Activated CD4-positive, alpha-beta T cell treated with anti-CD3 and anti-CD28 coated beads, Interleukin-2, amount 50 U/mL, for 1 hour (primary cell): ENCODE data around the gene STMP1.
"Not testable (repeated sequence)": the region's sequence is repeated elsewhere in the genome, so short reads cannot be mapped to it uniquely, and the experiment has no call there.

Experiments
- DNase-seq: peaks from one replicate; pipeline ENCODE4 v3.0.0-alpha.2; 2020

Gene STMP1

DNA sequence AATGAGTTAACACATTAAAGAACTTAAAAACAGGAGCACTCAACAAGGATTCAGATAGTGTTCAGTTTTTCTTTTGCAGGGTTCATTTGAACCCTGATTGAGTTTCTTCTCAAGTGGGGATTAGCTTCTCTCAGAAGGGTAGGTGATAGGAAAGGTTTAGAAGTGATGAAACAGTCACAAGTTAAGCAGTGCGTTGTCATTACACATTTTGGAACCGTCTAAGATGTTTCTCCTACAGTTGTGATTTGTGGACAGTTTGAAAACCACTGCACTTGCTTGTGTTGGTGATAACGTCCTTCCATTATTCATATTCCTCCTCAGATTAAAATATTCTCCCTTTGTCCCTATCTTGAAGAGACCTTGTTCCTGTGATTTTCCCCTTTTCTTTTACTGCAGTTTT lies 2.7 kb downstream of the STMP1 start:
- DNase-seq, result no peak

DNA sequence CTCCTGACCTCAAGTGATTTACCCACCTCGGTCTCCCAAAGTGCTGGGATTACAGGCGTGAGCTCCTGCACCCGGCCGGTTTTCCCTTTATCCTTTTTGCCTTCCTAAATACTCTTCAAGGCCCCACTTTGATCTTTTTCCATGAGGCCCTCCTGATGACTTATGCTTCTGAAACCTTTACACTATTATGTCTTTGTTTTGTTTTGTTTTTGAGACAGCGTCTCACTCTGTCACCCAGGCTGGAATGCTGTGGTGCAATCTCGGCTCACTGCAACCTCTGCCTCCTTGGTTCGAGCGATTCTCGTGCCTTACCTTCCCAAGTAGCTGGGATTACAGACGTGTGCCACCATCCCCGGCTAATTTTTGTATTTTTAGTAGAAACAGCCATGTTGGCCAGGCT lies 3.8 kb downstream of the STMP1 start:
- DNase-seq, result no peak

DNA sequence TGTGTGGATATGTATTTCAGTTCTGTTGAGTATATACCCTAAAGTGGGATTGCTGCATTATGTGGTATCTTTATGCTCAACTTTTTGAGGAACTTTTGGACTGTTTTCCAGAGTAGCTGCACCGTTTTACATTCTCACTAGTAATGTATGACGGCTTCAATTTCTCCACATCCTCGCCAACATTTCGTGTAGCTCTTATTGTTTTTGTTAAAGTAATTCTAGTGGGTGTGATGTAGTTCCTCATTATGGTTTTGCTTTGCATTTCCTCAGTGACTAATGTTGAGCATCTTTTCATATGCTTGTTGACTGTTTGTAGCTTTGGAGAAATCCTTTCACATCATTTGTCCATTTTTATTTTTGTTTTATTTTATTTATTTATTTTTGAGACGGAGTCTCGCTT lies 4.5 kb downstream of the STMP1 start:
- DNase-seq, result no peak

DNA sequence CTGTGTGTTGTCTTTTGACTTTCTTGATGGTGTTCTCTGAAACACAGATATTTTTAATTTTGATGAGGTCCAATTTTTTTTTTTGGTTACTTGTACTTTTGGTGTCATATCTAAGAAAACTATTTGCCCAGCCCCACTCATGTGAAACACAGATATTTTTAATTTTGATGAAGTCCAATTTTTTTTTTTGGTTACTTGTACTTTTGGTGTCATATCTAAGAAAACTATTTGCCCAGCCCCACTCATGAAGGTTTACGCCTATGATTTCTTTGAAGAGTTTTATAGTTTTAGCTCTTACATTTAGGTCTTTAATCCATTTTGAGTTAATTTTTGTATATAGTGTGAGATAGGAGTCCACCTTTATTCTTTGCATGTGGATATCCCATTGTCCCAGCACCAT lies 5.3 kb downstream of the STMP1 start:
- DNase-seq, result not testable (repeated sequence)

DNA sequence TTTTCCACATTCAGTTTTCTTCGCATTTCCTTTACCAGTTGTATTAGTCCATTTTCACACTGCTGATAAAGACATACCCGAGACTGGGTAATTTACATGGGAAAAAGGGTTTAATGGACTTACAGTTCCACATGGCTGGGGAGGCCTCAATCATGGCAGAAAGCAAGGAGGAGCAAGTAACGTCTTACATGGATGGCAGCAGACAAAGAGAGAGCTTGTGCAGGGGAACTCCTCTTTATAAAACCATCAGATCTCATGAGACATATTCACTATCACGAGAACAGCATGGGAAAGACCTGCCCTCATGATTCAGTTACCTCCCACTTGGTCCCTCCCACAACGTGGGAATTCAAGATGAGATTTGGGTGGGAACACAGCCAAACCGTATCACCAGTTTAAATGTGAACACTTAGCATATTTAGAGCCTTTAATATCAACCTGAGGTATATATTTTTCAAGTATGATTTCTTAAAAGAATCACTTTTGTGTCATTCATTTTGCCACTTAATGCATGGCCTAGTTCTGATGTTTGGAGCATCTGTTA lies 6.6 kb downstream of the STMP1 start:
- not testable (repeated sequence) for DNase-seq

DNA sequence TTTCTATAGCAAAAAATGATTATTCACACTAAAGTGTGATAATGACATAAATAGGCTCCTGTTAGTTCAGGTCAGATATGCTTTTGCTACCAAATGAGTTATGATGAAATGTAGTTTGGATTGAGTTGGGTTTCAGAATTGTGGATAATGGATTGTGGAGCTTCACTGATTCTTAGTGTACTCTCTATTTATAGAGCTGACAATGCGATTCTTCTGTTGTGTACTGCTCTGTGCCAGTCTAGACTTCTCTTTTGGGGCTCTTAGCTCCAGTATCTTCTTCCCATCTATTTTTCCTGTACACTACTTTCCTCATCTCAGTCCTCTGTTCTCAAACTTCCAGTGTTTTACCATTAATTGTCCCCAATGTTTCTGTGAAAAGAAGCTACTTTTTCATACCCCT lies 7.5 kb downstream of the STMP1 start:
- DNase-seq, result no peak

DNA sequence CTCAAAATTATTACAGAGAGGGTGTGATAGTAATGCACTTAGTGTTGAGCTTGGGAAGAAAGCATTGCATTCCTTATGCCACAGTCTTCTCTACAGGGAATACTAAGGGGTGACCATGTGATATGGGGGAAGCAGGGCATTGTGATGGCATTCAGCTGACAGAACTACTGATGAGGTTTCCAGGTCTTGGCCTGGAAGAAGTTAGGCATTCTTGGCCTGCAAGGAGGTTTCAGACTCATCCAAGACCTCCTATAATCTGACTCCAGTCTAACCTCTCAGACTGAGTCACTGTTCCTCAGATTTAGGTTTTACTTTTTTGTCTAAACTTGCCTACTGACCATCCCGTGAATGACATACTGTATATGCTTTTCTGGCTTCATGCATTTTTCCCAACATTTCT lies 7.9 kb downstream of the STMP1 start:
- DNase-seq, result no peak

DNA sequence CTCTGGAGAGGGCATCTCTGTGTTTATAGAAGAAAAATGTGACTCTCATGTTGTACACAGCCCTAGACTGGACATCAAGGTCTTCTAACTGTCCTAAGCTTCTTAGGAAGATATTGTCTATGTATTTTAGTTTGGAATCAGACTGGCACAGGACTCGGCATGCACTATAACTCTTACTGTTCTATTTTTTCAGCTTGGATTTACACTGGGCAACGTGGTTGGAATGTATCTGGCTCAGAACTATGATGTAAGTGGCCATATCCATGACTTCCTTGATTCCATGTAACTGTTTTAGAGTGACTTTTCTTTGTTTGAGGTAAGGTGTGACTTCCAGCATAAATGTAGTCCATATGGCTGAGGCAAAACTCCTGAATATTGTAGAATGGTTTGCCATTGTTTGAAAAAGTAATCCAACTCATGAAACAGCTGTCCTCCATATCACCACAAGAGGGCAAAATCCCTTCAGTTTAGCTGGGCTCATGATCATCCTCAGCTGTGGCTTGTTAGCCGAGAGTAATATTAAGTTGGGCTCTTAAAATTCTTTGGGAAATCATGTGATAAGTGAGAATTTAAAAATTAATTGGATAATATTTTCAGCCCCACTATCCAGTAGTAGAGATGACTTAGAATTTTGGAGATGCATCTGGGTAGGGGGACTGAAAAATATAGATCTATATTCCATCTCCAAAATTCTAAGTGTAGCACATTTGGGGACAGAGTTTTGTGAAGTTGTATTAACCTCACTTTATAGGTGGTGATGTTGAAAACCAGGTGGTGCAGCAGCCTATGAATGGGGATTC lies 10.4 kb downstream of the STMP1 start:
- DNase-seq, result no peak

DNA sequence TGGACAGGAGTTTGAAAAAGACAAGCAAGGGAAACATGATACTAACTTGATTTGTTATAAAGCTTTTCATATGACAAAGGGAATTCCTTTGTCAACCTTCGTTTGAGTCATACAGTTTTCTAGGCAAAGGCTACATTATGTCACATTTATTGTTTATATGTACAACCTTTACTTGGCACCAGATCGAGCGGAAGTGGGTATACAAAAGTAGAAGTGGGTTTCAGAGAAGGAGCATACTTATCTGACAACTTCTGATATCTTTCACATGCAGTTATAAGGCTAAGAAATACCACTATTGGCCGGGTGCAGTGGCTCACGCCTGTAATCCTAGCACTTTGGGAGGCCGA lies 11.0 kb downstream of the STMP1 start:
- no peak for DNase-seq

DNA sequence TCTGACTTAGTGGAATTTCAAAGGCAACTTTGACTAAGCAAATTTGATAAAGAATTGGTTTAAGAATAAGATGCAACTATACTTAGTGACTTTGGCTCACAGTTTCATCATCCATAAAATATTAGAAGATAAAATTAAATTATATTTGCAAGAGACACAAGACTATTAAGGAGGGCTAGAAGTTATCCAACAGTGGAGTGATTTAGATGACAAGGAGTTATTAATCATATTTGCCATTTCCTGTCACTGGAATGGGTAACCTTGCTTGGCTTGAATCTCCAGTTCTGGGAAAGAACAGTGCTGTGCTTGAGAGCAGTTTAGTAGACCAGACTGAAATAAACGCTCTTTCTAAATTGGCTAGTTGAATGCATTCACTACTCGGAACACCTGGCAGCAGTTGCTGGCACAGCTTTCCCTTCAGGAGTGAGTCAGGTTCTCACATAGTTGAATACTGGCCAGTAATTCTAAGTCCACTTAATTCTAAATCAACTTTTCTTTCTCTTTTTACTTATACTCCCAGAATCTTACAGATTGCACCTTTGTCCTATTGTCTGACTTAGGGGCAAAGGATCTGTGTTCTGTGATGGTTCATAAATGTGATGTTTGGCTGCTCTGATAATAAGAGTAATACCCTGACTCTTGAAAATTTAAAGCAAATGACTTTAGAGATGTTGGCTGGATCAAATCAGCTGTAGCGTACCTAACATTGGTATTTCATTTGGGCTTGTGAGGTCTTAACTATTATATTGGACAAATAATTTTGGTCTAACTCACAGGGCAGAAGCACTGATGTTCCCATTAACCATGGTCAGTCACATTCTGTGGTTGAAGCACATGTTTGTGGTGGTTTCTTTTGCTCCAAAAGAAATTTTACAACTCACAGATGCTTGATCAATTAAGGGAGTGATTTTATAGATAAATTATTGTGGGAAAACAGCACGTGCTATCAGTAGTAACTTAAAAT lies 16.6 kb downstream of the STMP1 start:
- DNase-seq, result no peak

DNA sequence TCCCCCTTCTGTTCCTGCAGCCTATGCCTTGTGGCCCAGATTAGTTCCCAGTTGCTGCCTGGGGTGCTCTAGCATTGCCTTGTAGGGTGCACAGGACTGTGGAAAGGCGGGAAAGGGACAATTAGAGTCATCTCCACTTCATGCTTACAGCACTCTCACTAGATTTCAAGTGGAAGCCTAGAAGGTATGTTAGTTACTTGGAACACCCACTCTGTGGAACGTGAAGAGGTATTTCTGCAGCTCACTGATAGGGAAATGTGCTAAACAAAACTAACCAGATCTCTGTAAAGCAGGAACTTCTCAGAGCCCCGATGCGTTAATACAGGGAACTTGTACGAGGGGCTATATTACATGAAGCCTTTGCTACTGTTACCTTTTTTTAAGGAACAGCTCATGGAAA lies 19.4 kb downstream of the STMP1 start:
- DNase-seq, result no peak

DNA sequence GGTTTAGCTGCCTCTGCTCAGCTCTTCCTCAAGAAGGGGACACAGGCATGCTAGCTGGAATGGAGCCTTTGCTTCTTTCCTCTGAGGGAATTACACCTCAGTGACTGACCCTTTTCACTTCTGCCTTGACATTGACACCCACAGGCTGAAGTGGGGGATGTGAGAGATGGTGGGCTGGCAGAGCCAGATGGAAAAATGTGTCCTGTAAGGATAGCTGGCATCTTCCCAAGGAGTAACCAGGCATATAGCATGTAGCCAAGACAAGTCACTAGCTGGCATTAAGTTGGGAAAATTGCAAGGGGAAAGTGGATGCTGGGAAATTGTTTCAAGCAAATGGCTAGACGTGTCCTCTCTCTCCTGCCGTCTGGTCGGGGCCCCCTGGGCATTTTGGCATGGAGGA lies 19.9 kb downstream of the STMP1 start:
- no peak for DNase-seq

DNA sequence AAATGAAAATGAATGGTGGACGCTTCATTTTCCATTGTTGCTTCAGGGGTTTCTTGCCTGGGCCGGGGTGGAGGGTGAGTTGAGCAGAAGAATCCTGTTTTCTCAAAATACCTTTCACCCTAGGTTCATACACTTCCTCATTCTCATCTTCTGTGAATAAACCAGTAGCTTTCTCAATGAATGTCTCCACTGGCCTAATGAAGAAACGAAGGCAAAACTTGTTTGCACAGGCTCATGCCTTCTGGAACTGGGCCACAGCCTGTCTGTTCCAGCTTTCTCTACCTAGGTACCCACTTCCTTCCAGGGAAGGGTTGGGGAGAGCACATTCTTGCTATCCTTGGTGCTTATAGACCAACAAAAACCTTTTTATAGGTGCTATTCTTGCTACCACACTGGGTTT lies 21.3 kb downstream of the STMP1 start:
- DNase-seq, result no peak

DNA sequence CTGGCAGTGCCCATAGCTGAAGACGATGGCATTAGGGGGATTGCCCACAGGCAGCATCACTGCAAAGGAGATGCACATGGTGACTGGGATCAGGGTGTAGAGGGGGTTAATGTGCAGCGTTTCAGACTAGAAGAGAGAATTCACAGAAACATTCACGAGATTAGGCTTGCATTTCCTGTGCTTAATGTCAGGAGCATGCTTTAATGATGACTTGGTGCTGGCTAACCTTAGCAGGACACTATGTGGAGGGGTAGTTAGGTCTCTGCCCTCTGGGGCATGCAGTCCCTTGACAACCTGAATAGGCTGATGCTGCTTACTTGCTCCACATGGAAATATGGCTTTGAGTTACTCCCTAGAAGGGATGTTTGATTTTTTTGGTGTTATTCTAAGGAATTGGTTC lies 21.8 kb downstream of the STMP1 start:
- DNase-seq, result no peak

DNA sequence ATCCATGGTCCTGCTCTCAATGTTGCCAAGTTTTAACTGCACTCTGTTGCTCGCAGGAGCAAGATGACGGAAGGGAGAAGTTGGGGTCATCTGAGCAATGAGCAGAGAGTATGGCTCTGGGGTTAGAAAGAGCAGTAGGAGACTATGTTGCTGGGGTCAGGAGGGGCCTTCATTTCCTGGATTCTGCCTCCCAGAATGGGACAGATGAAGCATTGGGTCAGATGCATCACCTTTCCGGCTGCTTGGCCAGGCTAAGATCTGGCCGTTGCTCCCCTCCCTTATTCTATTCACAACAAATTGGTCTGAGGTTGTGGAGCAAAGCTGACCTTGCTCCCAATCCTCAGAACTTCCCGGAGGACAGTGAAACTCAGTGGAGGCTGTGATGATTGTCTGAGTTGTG lies 22.4 kb downstream of the STMP1 start:
- DNase-seq, result no peak

DNA sequence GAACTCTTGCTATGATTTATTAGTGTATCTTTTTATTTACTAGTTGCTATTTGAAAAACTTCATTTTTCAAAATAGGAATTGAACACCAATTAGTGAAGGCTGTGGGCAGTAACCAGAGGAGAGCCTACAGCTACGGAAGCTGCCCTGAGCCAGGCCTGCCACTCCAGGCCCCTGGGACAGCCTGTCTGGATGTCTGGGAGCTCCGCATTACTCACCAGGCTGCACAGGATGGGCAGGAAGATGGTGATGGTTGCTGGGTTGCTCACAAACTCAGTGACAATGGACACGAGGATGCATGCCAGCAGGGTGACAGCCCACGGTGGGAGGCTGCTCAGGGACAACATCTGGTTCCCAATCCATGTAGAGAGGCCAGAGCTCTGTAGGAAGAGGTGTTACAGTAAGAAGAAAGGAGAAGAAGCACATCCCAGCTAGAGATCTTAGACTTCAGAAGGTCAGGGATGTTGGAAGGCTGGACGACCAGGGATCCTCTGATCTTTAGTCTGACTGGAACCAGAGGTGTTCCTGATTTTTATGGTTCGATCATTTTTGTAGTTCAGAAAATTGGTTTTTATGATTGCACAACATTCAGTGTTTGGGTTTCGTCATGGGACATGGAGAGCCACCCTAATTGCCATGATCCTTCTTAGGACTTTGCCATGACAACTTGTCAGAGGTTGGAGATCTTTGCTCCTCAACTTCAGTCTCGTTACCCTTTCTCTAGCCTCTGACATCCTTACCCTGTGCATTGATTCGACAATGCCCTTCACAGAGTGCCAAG lies 23.2 kb downstream of the STMP1 start:
- no peak for DNase-seq

DNA sequence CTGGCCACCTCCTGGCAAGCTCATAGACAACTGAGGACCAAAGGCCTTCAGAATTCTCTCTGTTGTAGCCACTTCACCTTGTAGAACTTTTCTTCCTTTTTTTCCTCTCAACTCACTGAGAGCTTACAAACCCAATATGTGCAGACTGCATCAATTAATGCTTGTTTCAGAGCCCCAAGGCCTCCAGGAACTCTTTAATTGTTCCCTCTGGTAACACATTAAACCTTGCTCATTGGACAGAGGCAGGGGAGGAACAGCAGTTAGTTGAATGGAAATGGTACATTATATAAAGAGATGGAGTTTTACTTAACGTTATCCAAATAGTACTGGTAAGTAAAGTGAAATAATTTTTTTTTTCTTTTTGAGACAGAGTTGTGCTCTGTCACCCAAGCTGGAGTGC lies 25.2 kb downstream of the STMP1 start:
- no peak for DNase-seq

DNA sequence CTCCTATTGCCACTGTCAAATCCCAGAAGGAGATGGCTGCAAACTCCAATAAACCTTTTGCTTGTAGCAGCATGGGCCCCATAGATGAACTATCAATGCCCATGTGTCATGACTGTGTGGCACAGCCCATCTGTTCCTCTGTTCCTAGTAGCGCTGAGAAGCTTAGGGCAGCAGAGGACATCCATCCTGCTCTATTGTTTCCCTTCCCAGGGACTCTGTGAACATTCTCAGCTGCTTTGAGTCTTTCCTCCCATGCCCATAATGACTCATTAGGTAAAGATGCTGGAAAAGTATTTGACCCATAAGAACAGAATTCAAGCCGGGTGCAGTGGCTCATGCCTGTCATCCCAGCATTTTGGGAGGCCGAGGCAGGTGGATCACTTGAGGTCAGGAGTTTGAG lies 28.3 kb downstream of the STMP1 start:
- DNase-seq, result no peak

DNA sequence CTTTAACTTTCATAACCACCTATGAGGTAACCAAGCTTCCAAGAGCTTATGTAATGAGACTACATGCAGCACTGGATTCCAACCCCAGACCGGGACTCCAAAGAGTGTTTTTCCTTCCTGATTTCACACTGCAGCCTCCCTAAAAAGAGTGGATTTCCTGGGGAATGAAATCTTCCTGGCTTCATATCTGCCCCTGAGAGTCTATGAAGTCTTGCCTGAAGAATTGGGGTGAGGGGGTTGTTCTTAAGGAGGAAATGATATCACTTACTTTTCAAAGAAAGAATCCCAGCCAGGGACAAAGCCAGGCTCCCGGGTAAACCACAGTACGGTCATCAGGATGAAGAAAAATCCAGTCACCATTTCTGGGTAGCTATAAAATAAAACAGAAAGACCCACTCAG lies 29.7 kb downstream of the STMP1 start:
- no peak for DNase-seq

DNA sequence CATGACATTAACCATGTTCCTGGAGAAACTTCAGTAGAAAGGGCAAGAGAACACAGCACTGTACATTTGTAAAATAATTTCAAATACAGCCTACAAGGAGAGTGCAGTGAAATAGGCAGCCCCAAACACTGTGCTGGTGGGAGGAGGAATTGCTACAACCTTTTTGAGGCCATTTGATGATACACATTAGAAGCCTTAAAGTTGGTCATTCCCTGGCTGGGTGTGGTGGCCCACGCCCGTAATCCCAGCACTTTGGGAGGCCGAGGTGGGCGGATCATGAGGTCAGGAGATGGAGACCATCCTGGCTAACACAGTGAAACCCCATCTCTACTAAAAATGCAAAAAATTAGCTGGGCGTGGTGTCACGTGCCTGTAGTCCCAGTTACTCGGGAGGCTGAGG lies 30.3 kb downstream of the STMP1 start:
- not testable (repeated sequence) for DNase-seq

DNA sequence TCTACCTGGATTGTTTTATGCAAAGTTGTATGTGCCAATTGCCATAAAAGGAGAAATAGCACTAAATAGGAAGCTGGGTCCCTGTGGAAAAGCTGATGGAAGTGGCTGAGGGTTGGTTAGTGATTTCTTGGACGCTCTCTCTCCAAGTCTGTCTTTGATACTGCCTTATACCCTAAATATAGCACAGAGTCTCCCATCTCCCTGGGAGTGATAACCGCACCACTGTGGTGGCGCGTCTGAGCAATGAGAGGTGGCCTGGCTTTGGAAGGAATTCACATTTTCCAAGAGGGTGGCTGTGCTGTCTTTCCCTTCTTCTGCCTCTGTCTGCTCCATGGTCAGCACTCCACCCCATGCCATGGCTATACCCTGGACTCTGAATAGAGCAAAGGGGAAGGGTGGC lies 31.2 kb downstream of the STMP1 start:
- no peak for DNase-seq

DNA sequence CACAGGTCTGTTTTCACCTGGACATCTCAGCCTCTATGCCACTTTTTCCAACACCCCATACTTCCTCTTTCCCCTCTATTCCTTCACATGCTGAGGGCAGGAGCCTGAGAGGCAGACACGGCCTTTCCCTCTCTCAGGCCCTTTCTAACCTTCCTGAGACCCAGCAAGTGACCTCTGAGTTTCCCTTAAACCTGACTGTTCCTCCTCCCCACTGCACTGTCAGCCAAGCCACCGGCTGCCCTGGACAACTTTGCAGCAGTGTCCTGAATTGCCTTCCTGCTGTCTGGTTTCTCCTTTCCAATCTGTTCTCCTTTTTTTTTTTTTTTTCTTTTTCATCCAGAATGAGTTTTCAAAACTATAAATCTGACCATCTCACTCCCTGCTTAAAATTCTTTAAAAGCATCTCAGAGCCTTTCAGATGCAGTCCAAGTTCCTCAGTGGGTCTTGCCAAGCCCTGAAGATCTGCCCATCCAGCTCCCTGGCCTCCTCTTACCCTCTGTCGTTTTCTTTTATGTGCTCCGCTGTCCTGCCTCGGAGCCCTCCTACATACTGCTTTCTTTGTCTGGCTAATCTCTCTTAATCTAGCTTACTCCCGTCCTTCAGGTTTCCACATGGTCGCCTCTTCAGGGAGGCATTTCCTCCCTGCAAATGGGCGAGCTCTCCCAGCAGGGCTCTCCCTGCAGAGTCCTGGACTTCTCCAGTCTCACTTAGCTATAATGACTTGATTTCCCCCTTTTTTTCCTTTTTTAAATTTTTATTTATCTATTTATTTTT lies 35.1 kb downstream of the STMP1 start:
- DNase-seq, result no peak
